HG02840 (cell line): Measurements from ENCODE around the gene GPX3.

ENCODE experiments used
- ATAC-seq: cut with Tn5 transposase; IDR thresholded peaks from one replicate; pipeline ENCODE4 v1.9.1; 2021; ENCODE audit warnings: mild to moderate bottlenecking, moderate library complexity, moderate number of reproducible peaks; ENCODE audit not compliant: unreplicated experiment, low FRiP score

The GPX3 gene

GRCh38 chr5:151072630-151073025 lies 52.2 kb downstream of the GPX3 start:
- no peak for ATAC-seq

- ATAC-seq: no peak
Measured at GRCh38 chr5:151073280-151073679, 52.9 kb downstream of the GPX3 start.

- no peak for ATAC-seq
Measured at GRCh38 chr5:151074557-151074956, 54.2 kb downstream of the GPX3 start.

- ATAC-seq: no peak
Measured at GRCh38 chr5:151075698-151076331, 55.4 kb downstream of the GPX3 start.

GRCh38 chr5:151076616-151077015 lies 56.2 kb downstream of the GPX3 start:
- ATAC-seq: no peak

- ATAC-seq: no peak
Measured at GRCh38 chr5:151077419-151077818, 57.0 kb downstream of the GPX3 start.

GRCh38 chr5:151077967-151078366 lies 57.6 kb downstream of the GPX3 start:
- ATAC-seq: no peak
